HK-2 (cell line): Measurements from ENCODE around the gene TYROBP.
"Not testable (repeated sequence)": the region's sequence is repeated elsewhere in the genome, so short reads cannot be mapped to it uniquely, and the experiment has no call there.

Experiments
- DNase-seq: peaks from one replicate; pipeline ENCODE4 v3.0.0-alpha.2; 2018; ENCODE audit not compliant: unreplicated experiment

Gene TYROBP

DNA sequence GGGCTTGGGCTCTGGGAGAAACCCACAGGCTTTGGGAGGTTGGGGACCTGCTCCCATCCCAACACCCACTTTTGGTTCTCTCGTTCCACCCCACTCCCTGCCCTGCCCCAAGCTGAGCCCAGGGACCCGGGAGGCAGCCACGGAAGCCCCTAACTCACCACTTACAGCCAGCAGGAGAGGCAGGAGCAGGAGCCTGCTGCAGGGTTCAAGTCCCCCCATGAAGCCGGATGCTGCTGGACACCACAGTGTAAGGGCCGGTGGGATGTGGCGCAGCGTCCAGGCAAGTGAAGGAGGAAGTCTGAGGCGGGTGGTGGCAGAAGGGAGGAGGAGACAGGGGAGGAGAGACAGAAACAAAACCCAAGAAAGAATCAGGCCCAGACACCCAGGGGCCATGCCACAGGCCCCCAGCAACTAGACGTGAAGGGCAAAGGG, at the start of gene TYROBP:
TSS of gene TYROBP (minus strand) at position 286 of the 432 bp plus-strand sequence. CDS start at position 219, 67 bp downstream.
- no peak for DNase-seq

DNA sequence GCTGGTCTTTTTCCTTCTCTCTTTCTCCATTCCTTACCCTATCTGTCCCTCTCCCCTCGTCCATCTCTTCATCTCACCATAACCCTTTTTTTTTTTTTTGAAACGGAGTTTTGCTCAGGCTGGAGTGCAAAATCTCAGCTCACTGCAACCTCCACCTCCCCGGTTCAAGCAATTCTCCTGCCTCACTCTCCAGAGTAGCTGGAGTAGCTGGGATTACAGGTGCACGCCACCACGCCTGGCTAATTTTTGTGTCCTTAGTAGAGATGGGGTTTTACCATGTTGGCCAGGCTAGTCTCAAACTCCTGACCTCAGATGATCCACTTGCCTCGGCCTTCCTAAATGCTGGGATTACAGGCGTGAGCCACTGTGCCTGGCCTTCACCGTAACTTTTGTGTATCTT, 49.3 kb upstream of the TYROBP start:
- DNase-seq: not testable (repeated sequence)

DNA sequence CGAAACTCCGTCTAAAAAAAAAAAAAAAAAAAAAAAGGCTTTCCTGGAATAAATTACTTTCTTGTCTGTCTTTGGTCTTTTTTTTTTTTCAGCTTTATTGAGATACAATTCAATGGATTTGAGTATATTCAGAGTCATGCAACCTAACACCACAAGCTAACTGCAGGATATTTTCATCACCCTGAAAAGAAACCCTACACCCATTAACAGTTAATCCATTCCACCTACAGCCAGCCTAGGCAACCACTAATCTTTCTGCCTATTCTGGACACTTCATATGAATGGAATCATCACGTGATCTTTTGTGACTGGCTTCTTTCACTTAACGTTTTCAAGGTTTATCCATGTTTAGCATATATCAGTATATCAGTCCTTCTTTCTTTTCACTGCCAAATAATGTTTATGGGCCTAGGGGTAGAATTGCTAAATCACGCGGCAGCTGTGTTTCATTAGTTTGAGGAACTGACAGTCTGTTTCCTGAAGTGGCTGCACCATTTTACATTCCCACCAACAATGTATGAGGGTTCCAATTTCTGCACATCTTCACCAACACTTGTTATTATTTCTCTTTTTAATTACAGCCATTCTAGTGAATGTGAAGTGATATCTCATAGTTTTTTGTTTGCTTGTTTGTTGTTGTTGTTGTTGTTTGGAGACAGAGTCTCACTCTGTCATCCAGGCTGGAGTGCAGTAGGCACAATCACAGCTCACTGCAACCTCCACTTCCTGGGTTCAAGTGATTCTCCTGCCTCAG, 48.0 kb upstream of the TYROBP start:
- no peak for DNase-seq

DNA sequence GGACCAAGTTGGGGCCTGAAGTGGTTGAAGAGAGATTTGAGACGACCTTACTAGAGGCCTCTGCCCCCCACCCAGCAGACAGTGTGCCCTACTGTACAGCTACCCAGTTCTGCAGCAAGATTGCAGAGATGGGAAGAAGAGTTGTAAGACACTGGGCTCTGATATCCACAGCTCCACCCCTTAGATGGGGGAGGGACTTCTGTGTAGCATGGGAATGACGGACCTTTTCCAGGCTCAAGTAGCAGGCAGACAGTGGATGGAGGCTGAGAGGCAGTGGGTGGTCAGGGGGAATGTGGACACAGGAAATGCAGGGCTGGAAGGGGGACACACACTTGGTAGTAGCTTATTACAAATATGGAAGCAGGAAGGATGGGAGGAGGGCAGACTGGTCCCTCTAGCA, 41.0 kb upstream of the TYROBP start:
- DNase-seq: no peak

DNA sequence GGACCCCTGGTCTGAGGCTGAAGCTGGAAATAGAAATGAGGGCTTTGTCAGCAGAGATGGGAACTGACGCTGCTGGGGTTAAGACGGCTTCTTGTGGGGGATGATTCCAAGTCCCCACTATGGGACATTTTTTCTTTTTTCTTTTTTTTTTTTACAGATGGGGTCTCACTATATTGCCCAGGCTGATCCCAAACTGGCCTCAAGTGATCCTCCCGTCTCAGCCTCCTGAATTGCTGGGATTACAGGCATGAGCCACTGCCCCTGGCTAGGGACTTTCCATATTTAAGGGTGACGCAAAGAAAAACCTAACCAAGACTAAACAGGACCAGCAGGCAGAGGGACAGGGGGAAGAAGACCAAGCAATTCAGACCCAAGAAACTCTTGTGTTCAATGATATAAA, 38.1 kb upstream of the TYROBP start:
- no peak for DNase-seq

DNA sequence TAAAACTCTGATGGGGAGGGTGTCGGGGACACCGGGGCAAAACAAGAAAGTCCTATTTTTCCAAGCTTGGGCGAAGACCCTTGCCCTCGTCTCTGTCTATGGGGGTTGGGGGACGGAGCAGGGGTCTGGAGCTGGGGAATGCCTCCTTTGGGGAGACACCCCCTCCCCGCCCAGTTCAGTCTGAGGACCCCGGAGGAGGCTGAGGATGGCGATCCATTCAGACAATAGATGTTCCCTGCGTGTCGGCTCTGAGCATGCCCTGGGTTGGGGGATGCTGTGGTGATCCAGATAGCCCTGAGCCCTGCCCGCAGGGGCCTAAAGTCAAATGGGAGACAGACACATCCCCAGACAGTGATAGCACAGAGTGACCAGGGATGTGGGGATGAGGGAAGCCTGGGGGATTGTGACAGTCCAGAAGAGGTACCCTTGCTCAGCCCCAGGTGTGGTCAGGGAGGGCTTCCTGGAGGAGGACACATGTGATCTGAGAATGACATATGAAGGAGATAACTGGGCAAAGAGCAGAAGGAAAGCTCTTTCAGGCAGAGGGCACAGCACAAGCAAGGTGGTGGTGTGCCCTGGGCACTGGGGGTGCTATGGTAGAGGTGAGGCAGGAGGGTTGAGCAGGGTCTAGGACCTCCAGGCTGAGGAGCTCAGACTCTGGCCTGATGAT, 37.2 kb upstream of the TYROBP start:
- no peak for DNase-seq

DNA sequence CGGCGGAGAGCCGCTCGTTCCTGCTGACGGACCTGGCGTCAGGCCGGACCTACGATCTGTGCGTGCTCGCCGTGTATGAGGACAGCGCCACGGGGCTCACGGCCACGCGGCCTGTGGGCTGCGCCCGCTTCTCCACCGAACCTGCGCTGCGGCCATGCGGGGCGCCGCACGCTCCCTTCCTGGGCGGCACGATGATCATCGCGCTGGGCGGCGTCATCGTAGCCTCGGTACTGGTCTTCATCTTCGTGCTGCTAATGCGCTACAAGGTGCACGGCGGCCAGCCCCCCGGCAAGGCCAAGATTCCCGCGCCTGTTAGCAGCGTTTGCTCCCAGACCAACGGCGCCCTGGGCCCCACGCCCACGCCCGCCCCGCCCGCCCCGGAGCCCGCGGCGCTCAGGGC, 36.5 kb upstream of the TYROBP start:
- no peak for DNase-seq

DNA sequence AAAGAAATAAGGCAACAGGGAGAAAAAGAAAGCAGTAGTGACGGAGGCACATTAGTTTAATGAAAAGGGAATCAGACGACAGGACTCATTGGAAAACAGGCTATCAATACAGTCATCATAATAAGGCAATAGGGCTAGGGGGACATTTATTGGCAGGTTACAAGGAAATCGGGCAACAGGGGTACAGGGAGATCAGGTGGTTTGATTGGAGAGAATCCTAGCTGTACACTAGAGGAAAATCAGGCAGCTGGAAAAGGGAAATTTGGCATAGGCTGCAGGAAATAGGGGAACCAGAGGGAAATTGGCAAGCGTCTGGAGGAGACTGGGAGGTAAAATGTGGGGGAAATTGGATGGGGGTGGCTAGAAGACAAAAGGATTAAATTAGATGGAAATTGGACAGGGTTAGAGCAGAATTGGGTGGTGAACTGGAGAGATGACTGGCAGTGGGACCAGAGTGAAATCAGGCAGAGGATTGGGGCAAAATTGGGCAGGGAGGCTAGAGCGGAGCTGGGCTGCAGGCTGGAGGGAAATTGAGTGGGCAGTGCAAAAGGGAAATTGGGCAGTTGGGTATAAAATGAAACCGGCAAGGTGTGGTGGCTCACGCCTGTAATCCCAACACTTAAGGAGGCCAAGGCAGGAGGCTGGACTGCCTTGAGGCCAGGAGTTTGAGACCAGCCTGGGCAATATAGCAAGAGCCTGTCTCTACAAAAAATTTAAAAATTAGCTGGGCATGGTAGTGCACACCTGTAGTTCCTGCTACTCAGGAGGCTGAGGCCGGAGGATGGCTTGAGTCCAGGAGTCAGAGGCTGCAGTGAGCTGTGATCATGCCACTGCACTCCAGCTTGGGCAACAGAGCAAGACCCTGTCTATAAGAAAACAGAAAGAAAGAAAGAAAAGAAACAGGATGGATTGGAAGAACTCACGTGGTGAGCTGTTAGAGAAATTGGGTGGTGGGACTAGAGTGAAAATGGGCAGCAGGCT, 35.5 kb upstream of the TYROBP start:
- DNase-seq: no peak

DNA sequence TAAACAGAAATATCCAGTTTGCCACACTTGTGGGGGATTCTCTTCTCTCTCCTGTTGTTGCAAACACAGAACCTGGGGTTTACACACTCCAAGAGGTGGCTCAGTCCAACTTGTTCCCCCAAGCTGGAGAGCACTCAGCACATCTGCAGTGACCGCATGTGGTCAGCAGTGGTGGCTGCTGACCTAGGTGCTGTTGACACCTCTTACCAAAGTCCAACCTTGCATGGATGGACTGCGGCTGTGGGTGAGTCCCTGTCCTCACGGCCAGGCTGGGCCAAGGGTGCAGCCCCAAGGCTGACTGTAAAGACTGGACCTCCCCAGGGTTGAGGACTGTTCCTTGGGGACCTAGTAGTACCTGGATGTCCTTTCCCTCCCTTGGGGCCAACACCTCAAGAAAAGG, 34.1 kb upstream of the TYROBP start:
- no peak for DNase-seq

DNA sequence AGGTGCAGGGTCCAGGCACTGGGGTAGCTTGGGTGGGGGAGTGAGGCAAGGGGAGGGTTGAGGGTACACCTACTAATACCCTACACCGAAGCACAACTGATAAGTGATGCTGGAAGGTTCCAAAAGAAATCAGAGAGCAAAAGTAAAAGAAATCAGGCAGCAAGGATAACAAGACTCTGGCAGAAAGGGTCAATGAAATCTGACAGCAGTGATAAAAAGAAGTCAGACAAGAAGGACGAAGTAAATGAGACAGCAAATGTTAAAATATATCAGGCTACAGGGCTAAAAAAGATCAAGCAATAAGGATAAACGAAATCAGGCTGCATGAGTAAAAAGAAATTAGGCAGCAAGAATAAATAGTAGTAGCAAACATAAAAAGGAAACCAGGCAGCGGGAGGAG, 32.7 kb upstream of the TYROBP start:
- DNase-seq: no peak

DNA sequence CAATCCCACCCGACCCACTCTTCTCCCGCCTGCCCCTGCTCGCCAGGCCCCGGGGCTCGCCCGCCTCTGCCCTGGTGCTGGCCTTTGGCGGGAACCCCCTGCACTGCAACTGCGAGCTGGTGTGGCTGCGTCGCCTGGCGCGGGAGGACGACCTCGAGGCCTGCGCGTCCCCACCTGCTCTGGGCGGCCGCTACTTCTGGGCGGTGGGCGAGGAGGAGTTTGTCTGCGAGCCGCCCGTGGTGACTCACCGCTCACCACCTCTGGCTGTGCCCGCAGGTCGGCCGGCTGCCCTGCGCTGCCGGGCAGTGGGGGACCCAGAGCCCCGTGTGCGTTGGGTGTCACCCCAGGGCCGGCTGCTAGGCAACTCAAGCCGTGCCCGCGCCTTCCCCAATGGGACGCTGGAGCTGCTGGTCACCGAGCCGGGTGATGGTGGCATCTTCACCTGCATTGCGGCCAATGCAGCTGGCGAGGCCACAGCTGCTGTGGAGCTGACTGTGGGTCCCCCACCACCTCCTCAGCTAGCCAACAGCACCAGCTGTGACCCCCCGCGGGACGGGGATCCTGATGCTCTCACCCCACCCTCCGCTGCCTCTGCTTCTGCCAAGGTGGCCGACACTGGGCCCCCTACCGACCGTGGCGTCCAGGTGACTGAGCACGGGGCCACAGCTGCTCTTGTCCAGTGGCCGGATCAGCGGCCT, 32.1 kb upstream of the TYROBP start:
- no peak for DNase-seq

DNA sequence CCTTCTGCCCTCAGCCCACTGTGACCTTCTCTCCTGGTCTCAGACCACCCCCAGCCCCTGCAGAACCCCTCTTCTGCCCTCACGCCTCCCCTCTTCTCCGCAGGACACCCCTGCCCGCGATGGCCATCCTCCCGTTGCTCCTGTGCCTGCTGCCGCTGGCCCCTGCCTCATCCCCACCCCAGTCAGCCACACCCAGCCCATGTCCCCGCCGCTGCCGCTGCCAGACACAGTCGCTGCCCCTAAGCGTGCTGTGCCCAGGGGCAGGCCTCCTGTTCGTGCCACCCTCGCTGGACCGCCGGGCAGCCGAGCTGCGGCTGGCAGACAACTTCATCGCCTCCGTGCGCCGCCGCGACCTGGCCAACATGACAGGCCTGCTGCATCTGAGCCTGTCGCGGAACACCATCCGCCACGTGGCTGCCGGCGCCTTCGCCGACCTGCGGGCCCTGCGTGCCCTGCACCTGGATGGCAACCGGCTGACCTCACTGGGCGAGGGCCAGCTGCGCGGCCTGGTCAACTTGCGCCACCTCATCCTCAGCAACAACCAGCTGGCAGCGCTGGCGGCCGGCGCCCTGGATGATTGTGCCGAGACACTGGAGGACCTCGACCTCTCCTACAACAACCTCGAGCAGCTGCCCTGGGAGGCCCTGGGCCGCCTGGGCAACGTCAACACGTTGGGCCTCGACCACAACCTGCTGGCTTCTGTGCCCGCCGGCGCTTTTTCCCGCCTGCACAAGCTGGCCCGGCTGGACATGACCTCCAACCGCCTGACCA, 31.4 kb upstream of the TYROBP start:
- no peak for DNase-seq

DNA sequence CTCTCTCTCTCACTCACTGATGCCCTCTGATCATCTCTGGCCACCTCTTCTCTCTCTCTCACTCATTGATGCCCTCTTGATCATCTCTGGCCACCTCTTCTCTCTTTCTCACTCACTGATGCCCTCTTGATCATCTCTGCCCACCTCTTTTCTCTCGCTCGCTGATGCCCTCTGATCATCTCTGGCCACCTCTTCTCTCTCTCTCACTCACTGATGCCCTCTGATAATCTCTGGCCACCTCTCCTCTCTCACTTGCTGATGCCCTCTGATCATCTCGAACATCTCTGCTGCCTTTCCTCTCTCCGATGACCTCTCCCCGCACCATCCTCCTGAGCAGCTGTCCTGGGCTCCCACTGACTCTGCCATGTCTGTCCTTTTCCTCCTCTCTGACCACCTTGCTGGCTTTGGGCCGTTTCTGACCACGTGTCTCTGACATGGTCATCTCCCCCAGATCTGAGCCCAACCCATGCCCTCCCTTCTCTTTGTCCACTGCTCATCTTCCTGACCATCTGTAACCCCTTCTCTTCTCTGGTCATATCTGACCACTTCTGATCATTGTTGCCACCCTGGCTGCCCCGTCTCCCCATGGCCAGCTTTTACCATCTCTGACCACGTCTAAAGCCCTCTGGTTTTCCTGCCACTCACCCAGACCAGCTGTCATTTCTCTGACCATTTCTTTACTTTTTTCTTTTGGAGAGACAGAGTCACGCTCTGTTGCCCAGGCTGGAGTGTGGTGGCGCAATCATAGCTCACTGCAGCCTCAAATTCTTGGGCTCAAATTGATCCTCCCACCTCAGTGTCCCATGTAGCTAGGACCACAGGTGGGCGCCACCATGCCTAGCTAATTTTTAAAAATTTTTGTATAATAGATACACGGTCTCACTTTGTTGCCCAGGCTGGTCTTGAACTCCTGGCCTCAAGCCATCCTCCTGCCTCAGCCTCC, 30.5 kb upstream of the TYROBP start:
- no peak for DNase-seq

DNA sequence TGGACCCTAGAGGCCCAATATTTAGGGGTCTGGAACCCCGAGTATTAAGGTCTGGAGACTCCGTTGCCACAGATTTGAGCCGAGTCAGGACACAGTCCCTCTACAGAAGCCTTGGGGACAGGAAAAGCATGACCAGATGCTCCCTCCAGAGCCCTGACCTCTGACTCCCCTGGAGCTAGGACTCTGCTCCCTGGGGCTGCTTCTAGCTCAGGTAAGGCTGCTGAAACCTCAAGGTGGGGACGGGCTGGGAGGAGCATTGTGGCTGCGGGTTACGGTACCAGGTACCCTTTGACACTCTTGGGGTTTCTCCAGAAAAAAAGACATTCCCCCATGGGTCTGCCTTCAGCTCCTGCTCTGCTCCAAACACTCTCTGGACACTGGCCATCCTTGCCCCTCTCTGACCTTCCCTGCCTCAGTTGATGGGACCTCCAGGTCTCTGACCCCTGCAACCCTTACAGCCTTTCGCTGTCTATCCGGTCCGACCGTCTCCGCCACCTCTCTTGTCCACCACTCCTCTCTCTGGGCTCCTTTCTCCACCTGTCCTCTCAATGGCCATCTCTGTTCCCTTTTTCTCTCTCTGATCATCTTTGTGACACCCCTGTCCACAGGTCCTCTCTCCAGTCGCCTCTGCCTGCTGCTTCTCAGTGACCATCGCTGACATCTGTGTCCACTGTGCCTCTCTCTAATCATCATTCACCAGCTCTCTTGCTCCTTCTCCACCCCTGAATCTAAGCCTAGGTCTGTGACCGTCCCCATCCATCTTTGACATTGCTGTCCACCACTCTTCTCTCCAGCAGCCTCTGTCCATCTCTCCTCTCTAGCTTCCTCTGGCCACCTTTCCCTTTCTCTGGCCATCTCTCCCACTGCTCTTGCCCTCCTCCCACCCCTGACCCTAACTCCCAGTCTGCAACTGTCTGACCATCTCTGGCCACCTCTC, 29.5 kb upstream of the TYROBP start:
- DNase-seq: no peak

DNA sequence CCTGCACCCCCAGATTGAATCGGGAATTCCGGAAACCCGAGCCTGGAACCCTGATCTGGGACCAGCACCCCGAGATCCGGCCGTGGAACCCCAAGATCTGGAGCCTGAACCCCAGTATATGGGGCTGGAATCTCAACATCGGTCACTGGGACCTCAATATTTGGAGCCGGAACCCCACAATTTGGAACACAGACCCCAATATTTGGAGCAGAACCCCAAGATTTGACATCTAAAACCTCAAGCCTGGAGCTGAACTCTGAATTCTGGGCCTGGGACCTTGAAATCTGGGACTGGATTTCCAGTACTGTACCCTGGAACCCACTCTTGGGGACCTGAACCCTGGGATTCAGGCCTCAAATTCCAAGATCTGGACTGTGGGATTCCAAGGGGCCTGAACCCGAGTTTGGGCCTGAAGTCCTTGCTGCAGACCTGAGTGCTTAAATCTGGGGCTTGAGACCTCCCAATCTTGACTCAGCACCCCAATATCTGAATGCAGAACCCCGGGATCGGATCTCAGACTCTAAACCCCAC, 28.7 kb upstream of the TYROBP start:
- DNase-seq: no peak

DNA sequence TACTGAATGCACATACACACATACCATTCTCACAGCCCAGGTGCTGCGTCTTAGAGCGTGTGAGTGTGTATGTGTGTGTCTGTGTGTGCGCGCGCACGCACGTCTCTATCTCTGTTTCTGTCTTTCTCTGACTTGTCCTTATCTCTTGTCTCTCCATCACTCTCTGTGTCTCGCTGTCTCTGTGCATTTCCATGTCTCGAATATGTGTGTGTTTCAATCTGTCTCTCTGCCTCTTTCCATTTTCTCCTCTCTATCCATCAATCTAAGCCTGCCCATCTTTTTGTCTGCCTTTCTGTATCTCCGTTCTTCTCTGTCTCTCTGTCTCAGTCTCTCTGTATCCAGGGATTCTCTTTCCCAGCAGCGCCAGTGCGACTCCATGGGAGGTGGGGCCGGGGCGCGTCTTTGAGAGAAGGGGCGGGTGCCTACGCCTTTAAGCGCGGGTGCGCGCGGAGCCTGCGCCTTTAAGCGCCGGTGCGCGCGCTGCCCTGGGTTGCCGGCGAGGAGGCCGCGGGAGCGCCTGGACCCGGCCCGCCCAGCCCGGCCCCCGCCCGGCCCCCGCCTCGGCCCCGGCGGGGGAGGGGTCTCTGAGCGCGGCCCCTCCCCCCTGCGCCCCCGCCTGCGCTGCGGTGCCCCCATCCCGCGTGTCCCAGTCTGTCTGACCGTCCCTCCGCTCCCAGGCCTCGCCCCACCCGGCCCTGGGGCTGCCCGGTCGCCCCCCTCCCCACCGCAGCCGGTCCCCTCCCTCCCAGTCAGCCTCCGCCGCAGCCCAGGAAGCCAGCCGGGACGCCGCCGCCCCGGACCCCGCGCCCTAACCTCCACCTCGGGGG, 28.0 kb upstream of the TYROBP start, which contains the start of gene LRFN3:
TSS of gene LRFN3 (plus strand) at position 464 of the 827 bp plus-strand sequence. CDS start 3,052 bp downstream, outside the sequence.
- peak; percentile 61 for DNase-seq

DNA sequence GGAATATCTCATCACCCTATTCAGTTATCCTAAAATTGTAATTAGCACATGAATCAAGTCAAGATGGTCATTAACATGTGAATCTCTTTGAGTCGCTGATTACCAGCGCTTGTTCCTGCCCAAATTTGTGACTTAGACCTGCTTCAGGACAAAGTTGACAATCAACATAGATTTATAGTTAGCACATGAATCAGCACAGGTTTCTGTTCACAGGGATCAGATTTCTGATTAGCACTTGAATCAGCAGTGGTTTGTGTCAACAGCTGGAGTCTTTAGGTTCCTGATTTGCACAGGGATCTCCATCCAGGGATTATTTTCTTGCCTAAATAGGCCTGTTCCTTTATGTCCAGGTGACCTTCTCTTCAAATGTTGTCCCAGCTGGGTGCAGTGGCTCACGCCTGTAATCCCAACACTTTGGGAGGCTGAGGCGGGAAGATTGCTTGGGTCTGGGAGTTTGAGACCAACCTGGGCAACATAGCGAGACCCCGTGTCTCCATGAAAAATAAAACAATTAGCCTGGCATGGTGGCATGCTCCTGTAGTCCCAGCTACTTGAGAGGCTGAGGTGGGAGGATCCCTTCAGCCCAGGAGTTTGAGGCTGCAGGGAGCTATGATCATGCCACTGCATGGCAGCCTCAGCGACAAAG, 24.3 kb upstream of the TYROBP start:
- DNase-seq: no peak
